GM10847 (cell line): ENCODE data around the gene UBQLNL.

Experiments
- POLR2A ChIP-seq: IDR thresholded peaks from 2 replicates; pipeline ENCODE4 v1.6.1; 2011; ENCODE audit not compliant: insufficient read length; ENCODE audit errors: extremely low read depth

The UBQLNL gene

DNA sequence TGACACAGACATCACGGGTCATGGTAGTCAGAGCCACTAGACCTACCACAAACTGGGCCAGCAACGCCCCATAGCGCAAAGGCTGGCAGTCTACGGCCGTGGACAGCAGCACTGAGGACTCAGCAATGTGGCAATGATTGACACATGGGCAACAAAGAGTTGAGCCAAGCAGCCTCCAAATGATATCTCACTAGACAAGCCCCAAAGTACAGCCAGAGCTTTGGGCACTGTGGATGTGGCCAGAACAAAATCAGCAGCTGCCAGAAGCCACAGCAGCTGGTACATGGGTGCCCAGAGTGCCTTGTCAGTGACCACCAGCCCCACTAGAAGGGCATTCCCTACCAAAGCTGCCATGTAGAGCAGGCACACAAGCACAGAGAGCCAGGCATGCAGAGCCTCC lies 11.2 kb upstream of the UBQLNL start:
- TF ChIP-seq POLR2A: no peak

GRCh38 chr11:5524756-5525155 lies 8.3 kb upstream of the UBQLNL start:
- TF ChIP-seq POLR2A: no peak

GRCh38 chr11:5522308-5522707 lies 5.8 kb upstream of the UBQLNL start:
- no peak for TF ChIP-seq POLR2A

- no peak for TF ChIP-seq POLR2A
Measured at GRCh38 chr11:5521540-5521939, 5.0 kb upstream of the UBQLNL start.

- TF ChIP-seq POLR2A: no peak
Measured at GRCh38 chr11:5514841-5515240, 1.7 kb downstream of the UBQLNL start.

- no peak for TF ChIP-seq POLR2A
Measured at GRCh38 chr11:5509803-5510202, 6.7 kb downstream of the UBQLNL start, which contains the start of gene UBQLN3. Gene UBQLN3, minus strand, starts transcription at chr11:5509957. Its CDS starts 399 bp downstream, at chr11:5509558.

DNA sequence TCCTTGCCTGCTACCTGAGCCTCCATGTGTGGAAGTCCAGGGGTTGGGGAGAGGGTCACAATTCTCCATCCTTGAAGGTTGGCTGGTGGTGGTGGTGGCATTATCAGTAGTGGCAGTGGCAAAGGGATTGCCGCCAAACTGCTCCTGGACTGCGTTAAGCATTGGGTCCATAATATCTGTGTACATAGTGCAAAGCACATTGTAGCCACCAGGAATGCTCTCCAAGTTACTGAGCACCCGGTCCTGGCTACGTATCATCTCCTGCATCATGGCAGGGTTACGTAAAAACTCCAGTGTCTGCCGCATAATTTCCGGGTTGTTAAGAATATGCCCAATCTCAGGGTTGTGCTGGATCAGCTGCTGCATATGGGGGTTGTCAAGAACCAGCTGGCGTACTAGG lies 7.9 kb downstream of the UBQLNL start:
- no peak for TF ChIP-seq POLR2A

- TF ChIP-seq POLR2A: no peak
Measured at GRCh38 chr11:5507933-5508305, 8.6 kb downstream of the UBQLNL start.

DNA sequence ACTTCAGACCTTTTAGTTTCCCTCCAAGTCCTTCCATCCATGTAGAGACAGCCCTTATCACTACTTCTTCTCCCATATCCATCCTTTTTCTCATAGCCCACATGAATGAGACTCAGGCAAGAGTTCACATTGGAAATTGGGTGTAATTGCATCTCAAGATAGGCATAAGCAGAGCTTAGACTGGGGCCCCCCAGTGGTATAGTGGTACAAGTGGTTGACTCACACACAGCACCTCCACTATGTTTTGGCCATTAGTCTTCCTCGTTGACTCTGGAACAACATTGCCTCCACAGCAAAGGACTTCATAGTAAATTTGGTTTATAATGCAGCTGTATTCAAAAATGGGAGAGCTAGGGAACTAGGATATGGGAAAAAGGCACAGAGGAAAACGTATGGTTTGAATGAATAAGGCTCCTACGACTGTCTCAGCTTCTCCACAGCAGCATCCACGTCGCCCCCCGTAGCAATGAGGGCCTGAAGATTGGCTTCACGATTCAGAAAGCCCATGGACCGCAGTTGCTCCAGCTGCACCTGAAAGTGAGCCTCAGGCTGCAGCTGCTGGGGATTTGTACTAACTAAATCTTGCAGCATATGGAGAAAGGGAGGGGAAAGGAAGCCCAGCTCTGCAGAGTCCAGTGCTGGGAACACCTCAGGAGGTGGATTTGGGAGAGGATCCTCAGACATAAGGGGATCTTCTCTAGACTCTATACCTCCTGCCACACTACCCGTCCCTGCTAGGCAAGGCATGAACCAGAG lies 9.1 kb downstream of the UBQLNL start:
- TF ChIP-seq POLR2A: no peak

DNA sequence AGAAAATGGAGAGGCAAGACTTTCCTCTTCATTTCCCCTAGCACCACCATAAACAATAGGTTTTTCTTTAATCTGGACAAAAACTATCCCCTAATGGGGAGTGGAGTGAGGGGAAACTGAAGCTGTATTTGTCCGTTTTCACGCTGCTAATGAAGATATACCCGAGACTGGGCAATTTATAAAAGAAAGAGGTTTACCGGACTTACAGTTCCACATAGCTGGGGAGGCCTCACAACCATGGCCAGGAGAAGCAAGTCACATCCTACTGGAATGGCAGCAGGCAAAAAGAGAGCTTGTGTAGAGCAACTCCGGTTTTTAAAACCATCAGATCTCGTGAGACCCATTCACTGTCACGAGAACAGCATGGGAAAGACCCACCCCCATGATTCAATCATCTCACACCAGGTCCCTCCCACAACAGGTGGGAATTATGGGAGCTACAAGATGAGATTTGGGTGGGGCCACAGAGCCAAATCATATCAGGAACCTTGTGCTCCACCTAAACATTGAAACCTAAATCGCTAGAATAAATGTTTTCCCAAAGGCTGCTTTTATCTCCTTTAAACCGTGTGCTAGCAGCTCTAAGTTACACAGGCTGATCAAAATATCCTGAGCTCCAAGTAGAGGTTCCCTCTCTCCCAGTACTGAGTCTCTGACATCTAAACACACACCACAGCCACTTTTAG lies 11.0 kb downstream of the UBQLNL start:
- TF ChIP-seq POLR2A: no peak

- TF ChIP-seq POLR2A: no peak
Measured at GRCh38 chr11:5504403-5504921, 12.0 kb downstream of the UBQLNL start.

DNA sequence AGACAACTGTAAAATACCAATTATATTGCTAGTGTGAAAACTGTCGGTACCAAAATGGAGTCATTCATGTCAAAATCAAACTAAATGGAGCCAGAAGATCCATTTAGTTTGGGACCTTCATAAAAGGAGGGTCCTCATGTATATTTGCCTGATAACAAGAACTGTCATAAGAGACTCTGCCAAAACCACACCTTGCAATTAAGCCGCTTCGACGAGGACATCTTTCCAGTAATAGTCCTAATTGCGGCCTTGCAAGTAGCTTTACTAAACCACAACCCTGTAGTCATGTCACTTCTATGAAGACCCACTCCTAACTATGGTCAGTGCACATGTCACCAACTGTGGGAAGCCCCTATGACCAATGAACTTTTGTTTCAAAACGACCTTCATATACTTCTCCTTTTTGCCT lies 16.1 kb downstream of the UBQLNL start:
- no peak for TF ChIP-seq POLR2A

DNA sequence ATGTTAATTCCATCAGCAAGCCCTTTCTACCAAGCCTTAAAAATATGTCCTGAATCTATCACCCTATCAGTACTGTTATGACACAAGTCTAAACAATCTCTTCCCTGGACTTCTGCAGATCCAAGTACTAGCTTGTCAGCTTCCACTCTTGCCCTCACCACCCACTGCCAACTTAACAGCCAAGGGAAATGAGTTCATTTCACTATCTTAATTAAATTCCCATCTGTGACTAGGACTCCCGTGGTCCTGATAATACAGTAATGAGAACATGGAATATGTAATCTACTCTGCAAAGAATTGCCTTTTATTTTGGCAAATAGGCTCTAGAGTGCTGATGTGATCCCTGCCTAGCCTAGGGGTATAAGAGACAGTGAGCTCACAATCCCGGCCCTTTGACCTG lies 16.8 kb downstream of the UBQLNL start:
- no peak for TF ChIP-seq POLR2A

DNA sequence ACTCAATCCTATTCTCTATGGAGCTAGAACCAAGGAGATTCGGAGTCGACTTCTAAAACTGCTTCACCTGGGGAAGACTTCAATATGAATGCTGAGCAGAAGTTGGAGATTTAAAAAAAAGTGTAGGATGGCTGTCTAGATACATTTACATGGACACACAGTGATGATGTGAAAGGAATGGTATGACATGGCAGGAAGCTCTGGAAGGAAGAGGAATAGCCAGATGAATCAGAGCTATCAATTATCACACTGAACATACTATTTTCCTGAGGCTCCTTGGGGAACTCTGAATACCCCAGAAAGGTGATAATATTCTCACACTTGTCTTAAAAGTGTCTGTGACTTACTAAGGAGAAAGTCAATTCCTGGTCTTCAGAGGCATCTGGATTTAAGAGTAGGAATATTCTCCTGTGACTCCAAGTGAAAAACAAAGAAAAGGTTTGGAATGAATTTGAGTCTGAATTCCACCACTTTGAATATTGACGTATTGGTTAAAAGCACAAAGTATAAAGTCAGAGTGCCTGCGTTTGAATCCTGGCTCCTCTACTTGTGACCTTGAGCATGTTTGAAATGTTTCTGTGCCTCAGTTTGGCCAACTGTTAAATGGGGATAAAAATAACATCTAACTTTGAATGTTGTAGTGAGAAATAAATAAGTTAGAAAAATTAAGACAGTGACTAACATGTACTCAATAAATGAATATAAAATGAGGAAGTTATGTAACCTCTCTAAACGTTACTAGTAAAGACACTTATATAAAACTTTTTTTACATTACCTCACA lies 26.7 kb downstream of the UBQLNL start:
- no peak for TF ChIP-seq POLR2A

- TF ChIP-seq POLR2A: no peak
Measured at GRCh38 chr11:5488798-5489399, 27.6 kb downstream of the UBQLNL start.
